Melanocyte of skin (primary cell): Measurements from ENCODE around the gene MMP7. TPM values are rescaled to one million over a fixed set of nuclear protein-coding genes. Genes with fewer than 3 reads are reported as not detected.

ENCODE experiments used
- total RNA-seq, 2 donors: library from RNA; depleted of rRNA; stranded (reverse); fragments of >200 nt; gene quantifications; 2 replicates each; pipeline ENCODE4 v1.2.3, GENCODE V29; 2012

MMP7 gene, protein sequence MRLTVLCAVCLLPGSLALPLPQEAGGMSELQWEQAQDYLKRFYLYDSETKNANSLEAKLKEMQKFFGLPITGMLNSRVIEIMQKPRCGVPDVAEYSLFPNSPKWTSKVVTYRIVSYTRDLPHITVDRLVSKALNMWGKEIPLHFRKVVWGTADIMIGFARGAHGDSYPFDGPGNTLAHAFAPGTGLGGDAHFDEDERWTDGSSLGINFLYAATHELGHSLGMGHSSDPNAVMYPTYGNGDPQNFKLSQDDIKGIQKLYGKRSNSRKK
- under 1 TPM in 1 of 2 donors, not detected in 1; 0.34 TPM for total RNA-seq

DNA sequence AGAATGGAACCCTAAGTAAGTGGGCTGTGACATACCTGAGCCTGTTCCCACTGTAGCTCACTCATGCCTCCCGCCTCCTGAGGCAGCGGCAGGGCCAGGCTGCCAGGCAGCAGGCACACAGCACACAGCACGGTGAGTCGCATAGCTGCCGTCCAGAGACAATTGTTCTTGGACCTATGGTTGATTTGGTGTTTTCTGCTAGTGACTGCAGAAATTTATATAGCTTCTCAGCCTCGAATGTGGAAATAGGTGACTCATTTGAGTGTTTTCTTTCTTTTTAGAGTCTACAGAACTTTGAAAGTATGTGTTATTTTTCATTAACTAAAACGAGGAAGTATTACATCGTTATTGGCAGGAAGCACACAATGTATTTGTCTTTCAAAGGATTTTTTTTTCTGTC is at the start of gene MMP7:
MMP7 (minus strand) TSS at position 190 of the 400 bp plus-strand sequence; CDS start at position 143, 47 bp downstream.

Other genes with a start within 250 kb of the MMP7 start
- 1 to 10 TPM in 1 of 2 donors, under 1 TPM in 1; 0.67 to 7.9 TPM for gene BIRC3, start 213.3 kb downstream of the MMP7 start, total RNA-seq
- gene BIRC2, start 183.5 kb downstream of the MMP7 start, total RNA-seq = 10 to 100 TPM; 45.3 to 57.8 TPM
- gene TMEM123, start 78.0 kb downstream of the MMP7 start, total RNA-seq = 10 to 100 TPM; 48.5 to 87.9 TPM
- not detected for gene MMP20, start 94.6 kb upstream of the MMP7 start, total RNA-seq
- gene MMP27, start 175.0 kb upstream of the MMP7 start, total RNA-seq = not detected
- gene MMP8, start 194.2 kb upstream of the MMP7 start, total RNA-seq = 10 to 100 TPM; 12.0 to 37.3 TPM
- gene MMP10, start 249.9 kb upstream of the MMP7 start, total RNA-seq = under 1 TPM in 1 of 2 donors, not detected in 1; under 0.01 TPM